CD14-positive monocyte (primary cell): ENCODE results near the gene CCNL1. TPM values are rescaled to one million over a fixed set of nuclear protein-coding genes. Genes with fewer than 3 reads are reported as not detected.

Experiments
- DNase-seq, 3 donors: peaks; one replicate each; pipeline ENCODE4 v3.0.0-alpha.2; 2011 to 2022
- H2AFZ ChIP-seq: 2 replicates; pipeline ENCODE4 v1.6.0; 2012; ENCODE audit warnings: mild to moderate bottlenecking, low read depth, low read length, inconsistent platforms; ENCODE audit not compliant: insufficient read depth, poor library complexity, severe bottlenecking
- H3K27ac ChIP-seq, 2 donors: 1 replicate in 1 of 2; 2 replicates in 1 of 2; pipeline ENCODE4 v1.5.1; 2012 to 2013; ENCODE audit warnings: low read length in 2 of 2, control low read depth in 1 of 2, inconsistent platforms in 1 of 2, low read depth in 1 of 2, mild to moderate bottlenecking in 1 of 2
- H3K27me3 ChIP-seq, 2 donors: one replicate each; pipeline versions ENCODE4 v1.6.0 to v1.6.1; 2011 to 2013; ENCODE audit warnings: low read length in 2 of 2; ENCODE audit not compliant: control insufficient read depth in 2 of 2, insufficient read depth in 2 of 2
- H3K36me3 ChIP-seq, 2 donors: replicated peaks in 1 of 2; 1 replicate in 1 of 2; 2 replicates in 1 of 2; pipeline versions ENCODE4 v1.5.1 to v1.6.1; 2012 to 2013; ENCODE audit warnings: low read length in 2 of 2, control low read depth in 1 of 2, inconsistent platforms in 1 of 2, mild to moderate bottlenecking in 1 of 2; ENCODE audit not compliant: insufficient read depth in 2 of 2, control insufficient read depth in 1 of 2
- H3K4me1 ChIP-seq, 2 donors: 1 replicate in 1 of 2; 2 replicates in 1 of 2; pipeline versions ENCODE4 v1.5.1 to v1.6.1; 2012 to 2013; ENCODE audit warnings: low read length in 2 of 2, control low read depth in 1 of 2, inconsistent platforms in 1 of 2, mild to moderate bottlenecking in 1 of 2, moderate library complexity in 1 of 2; ENCODE audit not compliant: insufficient read depth in 2 of 2, control insufficient read depth in 1 of 2
- H3K4me2 ChIP-seq: replicated peaks from 2 replicates; pipeline ENCODE3; 2012; ENCODE audit warnings: low read length, moderate library complexity, mild to moderate bottlenecking; ENCODE audit not compliant: poor library complexity, severe bottlenecking; ENCODE audit errors: extremely low read depth
- H3K4me3 ChIP-seq, 3 experiments: fragments of 200-600 bp in 1 of 3; sonication (generic) in 1 of 3; replicated peaks in 1 of 3; 1 replicate in 2 of 3; 2 replicates in 1 of 3; pipeline ENCODE4 v1.5.1; 2011 to 2013; ENCODE audit warnings: low read length in 3 of 3, mild to moderate bottlenecking in 3 of 3, control low read depth in 2 of 3, low read depth in 2 of 3, inconsistent platforms in 1 of 3, moderate library complexity in 1 of 3
- H3K79me2 ChIP-seq: 2 replicates; pipeline ENCODE4 v1.6.0; 2012; ENCODE audit warnings: mild to moderate bottlenecking, control low read depth, inconsistent platforms, low read length, moderate library complexity; ENCODE audit not compliant: insufficient read depth
- H3K9ac ChIP-seq: 2 replicates; pipeline ENCODE4 v1.6.0; 2017; ENCODE audit warnings: low read length, mild to moderate bottlenecking; ENCODE audit not compliant: insufficient read depth, poor library complexity, severe bottlenecking
- H3K9me3 ChIP-seq, 2 donors: replicated peaks in 1 of 2; 1 replicate in 1 of 2; 2 replicates in 1 of 2; pipeline versions ENCODE4 v1.5.1 to v1.6.1; 2012 to 2013; ENCODE audit warnings: low read length in 2 of 2, control low read depth in 1 of 2; ENCODE audit not compliant: control insufficient read depth in 1 of 2, insufficient read depth in 1 of 2
- H4K20me1 ChIP-seq: 2 replicates; pipeline ENCODE4 v1.6.0; 2012; ENCODE audit warnings: mild to moderate bottlenecking, low read length, control low read depth, moderate library complexity; ENCODE audit not compliant: insufficient read depth
- H3K27ac Mint-ChIP-seq, 7 donors: one replicate each; pipeline ENCODE4 v1.8.0; 2020; ENCODE audit warnings: mild to moderate bottlenecking in 7 of 7, mixed read lengths in 7 of 7, moderate library complexity in 6 of 7, inconsistent platforms in 2 of 7
- H3K27me3 Mint-ChIP-seq, 3 donors: one replicate each; pipeline ENCODE4 v1.8.0; 2021 to 2022; ENCODE audit warnings: low read depth in 3 of 3, mild to moderate bottlenecking in 3 of 3, mixed read lengths in 3 of 3, moderate library complexity in 3 of 3, inconsistent platforms in 1 of 3
- H3K36me3 Mint-ChIP-seq, 2 donors: one replicate each; pipeline ENCODE4 v1.8.0; 2020; ENCODE audit warnings: mixed read lengths in 2 of 2, inconsistent platforms in 1 of 2, mild to moderate bottlenecking in 1 of 2
- H3K4me1 Mint-ChIP-seq: one replicate; pipeline ENCODE4 v1.8.0; 2020; ENCODE audit warnings: mild to moderate bottlenecking, mixed read lengths
- H3K4me3 Mint-ChIP-seq, 2 donors: one replicate each; pipeline ENCODE4 v1.8.0; 2020; ENCODE audit warnings: mild to moderate bottlenecking in 2 of 2, mixed read lengths in 2 of 2, moderate library complexity in 1 of 2
- H3K9me3 Mint-ChIP-seq, 7 donors: one replicate each; pipeline ENCODE4 v1.8.0; 2020 to 2022; ENCODE audit warnings: mixed read lengths in 7 of 7, mild to moderate bottlenecking in 6 of 7, moderate library complexity in 6 of 7, inconsistent platforms in 2 of 7
- WGBS: methylation state at CpG from one replicate; pipeline ENCODE4 v1.1.5; 2013; ENCODE audit warnings: missing lambda C conversion rate; ENCODE audit not compliant: insufficient coverage; 5-methylcytosine and 5-hydroxymethylcytosine counted together
- intact Hi-C, 2 donors: fragments of 100-400 bp; cut with micrococcal nuclease; formaldehyde crosslinking; loops; one replicate each; pipeline versions ENCODE4 v1.15.0 to v1.15.1; 2023
- polyA plus RNA-seq, 3 donors: library from polyadenylated mRNA; depleted of rRNA in 1 of 3; unstranded in 2 of 3; stranded (reverse) in 1 of 3; fragments of 300-500 nt in 2 of 3; fragments of >200 nt in 1 of 3; fragmentation: Illumina TruSeq in 2 of 3; gene quantifications; 1 replicate in 2 of 3; 2 replicates in 1 of 3; pipeline ENCODE4 v1.2.3, GENCODE V29; 2012 to 2021
- TF ChIP-seq, protein P1 (sequence below): fragments of 200-600 bp; IDR thresholded peaks from one replicate; pipeline ENCODE4 v1.8.0; 2022; ENCODE audit warnings: antibody characterized with exemption, mild to moderate bottlenecking

CCNL1 gene
- polyA plus RNA-seq, 3 donors = 32.0 to 751 (median 42.3) TPM

DNA sequence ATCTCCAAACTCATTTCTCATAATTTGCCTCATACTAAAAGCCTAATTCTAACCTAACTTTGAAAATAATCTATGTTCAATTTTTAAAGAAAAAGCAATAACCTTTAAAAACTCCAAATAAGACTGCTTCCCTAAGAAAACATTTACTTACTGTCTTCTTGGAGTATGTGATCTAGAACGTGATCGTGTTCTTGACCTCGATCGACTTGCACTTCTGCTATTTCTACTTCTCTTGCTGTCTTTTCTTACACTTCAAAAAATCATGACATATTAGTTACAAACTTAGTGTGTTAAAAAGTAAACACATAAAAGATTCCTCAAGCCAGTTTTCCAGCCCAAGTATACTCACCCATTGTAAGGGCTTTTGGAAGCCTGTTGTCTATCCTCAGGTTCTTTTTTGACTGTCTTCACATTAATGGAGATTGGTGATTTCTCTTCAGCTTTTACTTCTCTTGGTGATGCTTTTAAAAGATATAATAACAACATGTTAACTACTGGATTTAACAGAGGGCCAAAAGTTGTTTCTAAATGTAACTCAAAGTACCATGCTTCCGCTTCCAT, 10.7 kb downstream of the CCNL1 start:
- no peaks in the 10 kb centered on the region for H3K9me3 ChIP-seq
- no peaks in the 10 kb centered on the region for H3K4me1 ChIP-seq
- Mint-ChIP-seq H3K36me3 (peaks cover 86 to 94% of the 10 kb centered on the region in 2 donors), H3K27me3 (no peaks in the 10 kb centered on the region), H3K4me1 (peaks cover under 1% of the 10 kb centered on the region), H3K4me3 (no peak overlapping the region), H3K9me3 (no peaks in the 10 kb centered on the region), H3K27ac (peak overlapping the region in 2 of 7 donors; percentile 26 to 28)
- no peaks in the 10 kb centered on the region for H3K27me3 ChIP-seq
- WGBS = 100% methylated on average over 1 of the region's 5 CpGs
- H4K20me1 ChIP-seq = peaks cover 98% of the 10 kb centered on the region
- no peak overlapping the region for H3K27ac ChIP-seq
- TF ChIP-seq, protein P1, sequence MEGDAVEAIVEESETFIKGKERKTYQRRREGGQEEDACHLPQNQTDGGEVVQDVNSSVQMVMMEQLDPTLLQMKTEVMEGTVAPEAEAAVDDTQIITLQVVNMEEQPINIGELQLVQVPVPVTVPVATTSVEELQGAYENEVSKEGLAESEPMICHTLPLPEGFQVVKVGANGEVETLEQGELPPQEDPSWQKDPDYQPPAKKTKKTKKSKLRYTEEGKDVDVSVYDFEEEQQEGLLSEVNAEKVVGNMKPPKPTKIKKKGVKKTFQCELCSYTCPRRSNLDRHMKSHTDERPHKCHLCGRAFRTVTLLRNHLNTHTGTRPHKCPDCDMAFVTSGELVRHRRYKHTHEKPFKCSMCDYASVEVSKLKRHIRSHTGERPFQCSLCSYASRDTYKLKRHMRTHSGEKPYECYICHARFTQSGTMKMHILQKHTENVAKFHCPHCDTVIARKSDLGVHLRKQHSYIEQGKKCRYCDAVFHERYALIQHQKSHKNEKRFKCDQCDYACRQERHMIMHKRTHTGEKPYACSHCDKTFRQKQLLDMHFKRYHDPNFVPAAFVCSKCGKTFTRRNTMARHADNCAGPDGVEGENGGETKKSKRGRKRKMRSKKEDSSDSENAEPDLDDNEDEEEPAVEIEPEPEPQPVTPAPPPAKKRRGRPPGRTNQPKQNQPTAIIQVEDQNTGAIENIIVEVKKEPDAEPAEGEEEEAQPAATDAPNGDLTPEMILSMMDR = no peak
- H3K4me3 ChIP-seq = no peak overlapping the region
- H3K4me2 ChIP-seq = no peak overlapping the region
- H3K79me2 ChIP-seq = peaks cover 48% of the 10 kb centered on the region
- peaks cover 98 to 100% of the 10 kb centered on the region in 2 donors for H3K36me3 ChIP-seq
- DNase-seq = no peak
- H3K9ac ChIP-seq = no peak overlapping the region
- no peak overlapping the region for H2AFZ ChIP-seq
- intact Hi-C loops = loop anchor here (5.0 to 10.0 kb wide), 2 partner anchors 472 to 594 kb away; partner anchors contain the start of gene SSR3 (in 1 of the 2)

DNA sequence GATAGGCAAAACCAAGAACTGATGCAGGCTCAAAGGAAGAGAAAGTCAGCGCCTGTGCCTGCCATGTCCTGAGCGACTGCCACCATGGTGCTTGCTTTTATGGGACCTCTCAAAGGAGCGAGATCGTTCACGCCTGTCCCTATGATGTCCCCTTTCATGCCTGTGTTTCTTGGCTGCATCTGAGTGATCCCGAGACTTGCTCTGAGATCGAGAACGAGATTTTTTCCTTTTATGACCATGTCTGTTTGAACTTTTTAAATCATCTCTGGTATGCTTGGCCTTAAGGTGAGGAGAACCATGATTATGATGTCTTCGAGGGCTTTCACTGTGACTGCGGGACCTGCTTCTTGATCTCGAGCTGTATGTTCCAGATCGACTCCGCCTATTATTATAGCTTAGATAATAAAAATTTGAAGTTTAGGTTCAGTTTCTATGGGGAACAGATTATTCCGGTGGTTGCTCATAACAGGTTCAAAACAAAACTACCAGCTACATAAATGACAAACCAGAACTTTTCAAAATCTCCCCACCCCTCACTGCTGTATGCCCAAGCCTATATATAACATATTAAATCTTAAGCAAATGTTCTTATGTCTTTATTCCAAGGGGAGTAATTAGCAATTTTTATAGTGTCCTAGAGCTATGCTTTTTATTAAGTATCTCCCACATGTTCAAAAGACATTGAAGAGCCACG, 11.6 kb downstream of the CCNL1 start:
- Histone ChIP-seq H3K36me3 (peaks cover 99 to 100% of the 10 kb centered on the region in 2 donors), H3K79me2 (peaks cover 39% of the 10 kb centered on the region), H2AFZ (no peak overlapping the region), H3K27ac (no peak overlapping the region), H4K20me1 (peaks cover 98% of the 10 kb centered on the region), H3K4me2 (no peak overlapping the region), H3K4me1 (no peaks in the 10 kb centered on the region), H3K9ac (no peak overlapping the region), H3K9me3 (no peaks in the 10 kb centered on the region), H3K4me3 (no peak overlapping the region), H3K27me3 (no peaks in the 10 kb centered on the region)
- intact Hi-C loops = loop anchor here (5.0 to 10.0 kb wide), 2 partner anchors 471 to 594 kb away; partner anchors contain the start of gene SSR3 (in 1 of the 2)
- Mint-ChIP-seq H3K9me3 (no peaks in the 10 kb centered on the region), H3K36me3 (peaks cover 87 to 96% of the 10 kb centered on the region in 2 donors), H3K27ac (peak overlapping the region in 1 of 7 donors; percentile 77), H3K27me3 (no peaks in the 10 kb centered on the region), H3K4me1 (no peaks in the 10 kb centered on the region), H3K4me3 (no peak overlapping the region)
- DNase-seq = no peak
- 97% methylated on average over 11 of the region's 15 CpGs for WGBS
- TF ChIP-seq, protein P1 = no peak
